ENCODE data around the gene RCAN1. TPM values are rescaled to one million over a fixed set of nuclear protein-coding genes. Genes with fewer than 3 reads are reported as not detected.

The RCAN1 gene
- total and polyA plus RNA-seq, 4 donors = 26.7 to 67.9 (median 46.7) TPM

DNA sequence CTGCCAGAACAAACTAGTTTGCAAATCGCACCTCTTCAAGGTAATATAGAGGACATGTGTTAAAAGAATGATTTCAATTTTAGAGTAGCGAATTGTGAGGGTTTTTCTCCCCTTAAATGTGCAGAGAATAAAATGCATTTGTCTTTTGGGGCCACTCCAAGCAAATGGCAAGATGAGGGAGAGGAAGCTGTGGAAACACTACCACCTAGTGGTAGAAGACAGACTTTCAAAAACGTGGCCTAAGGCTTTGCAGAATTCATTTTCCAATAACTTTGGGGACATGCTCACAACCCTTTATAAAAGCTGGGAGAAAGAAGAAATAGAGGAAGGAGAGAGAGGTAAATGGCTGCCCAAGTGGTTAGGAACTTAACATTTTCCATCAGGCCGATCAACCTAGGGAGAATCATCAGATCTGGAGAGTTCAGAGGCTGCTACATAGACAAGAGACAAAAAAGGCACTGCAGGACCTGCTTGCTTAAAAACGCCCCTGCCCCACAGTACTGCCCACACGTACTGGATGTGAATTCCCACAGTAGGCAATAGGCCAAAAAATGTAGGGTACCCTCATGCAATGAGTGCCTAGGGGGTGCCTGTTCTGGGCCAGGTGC, 15.7 kb upstream of the RCAN1 start:
- TF ChIP-seq YY1 (IDR thresholded peaks at IDR 0.05) = no peak
- TF ChIP-seq RXRA (IDR thresholded peaks at IDR 0.05) = no peak
- TF ChIP-seq EGR1 (IDR thresholded peaks at IDR 0.05; ENCODE audit: low read depth in 2 of 2) = no peak
- TF ChIP-seq, protein P1, sequence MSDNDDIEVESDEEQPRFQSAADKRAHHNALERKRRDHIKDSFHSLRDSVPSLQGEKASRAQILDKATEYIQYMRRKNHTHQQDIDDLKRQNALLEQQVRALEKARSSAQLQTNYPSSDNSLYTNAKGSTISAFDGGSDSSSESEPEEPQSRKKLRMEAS (IDR thresholded peaks at IDR 0.05) = no peak
- TF ChIP-seq RAD21 (IDR thresholded peaks at IDR 0.05) = peak; percentile 99
- TF ChIP-seq, protein P2, sequence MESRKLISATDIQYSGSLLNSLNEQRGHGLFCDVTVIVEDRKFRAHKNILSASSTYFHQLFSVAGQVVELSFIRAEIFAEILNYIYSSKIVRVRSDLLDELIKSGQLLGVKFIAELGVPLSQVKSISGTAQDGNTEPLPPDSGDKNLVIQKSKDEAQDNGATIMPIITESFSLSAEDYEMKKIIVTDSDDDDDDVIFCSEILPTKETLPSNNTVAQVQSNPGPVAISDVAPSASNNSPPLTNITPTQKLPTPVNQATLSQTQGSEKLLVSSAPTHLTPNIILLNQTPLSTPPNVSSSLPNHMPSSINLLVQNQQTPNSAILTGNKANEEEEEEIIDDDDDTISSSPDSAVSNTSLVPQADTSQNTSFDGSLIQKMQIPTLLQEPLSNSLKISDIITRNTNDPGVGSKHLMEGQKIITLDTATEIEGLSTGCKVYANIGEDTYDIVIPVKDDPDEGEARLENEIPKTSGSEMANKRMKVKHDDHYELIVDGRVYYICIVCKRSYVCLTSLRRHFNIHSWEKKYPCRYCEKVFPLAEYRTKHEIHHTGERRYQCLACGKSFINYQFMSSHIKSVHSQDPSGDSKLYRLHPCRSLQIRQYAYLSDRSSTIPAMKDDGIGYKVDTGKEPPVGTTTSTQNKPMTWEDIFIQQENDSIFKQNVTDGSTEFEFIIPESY (IDR thresholded peaks at IDR 0.05) = no peak
- TF ChIP-seq, protein P3, sequence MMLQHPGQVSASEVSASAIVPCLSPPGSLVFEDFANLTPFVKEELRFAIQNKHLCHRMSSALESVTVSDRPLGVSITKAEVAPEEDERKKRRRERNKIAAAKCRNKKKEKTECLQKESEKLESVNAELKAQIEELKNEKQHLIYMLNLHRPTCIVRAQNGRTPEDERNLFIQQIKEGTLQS (IDR thresholded peaks at IDR 0.05) = no peak
- TF ChIP-seq, protein P4, sequence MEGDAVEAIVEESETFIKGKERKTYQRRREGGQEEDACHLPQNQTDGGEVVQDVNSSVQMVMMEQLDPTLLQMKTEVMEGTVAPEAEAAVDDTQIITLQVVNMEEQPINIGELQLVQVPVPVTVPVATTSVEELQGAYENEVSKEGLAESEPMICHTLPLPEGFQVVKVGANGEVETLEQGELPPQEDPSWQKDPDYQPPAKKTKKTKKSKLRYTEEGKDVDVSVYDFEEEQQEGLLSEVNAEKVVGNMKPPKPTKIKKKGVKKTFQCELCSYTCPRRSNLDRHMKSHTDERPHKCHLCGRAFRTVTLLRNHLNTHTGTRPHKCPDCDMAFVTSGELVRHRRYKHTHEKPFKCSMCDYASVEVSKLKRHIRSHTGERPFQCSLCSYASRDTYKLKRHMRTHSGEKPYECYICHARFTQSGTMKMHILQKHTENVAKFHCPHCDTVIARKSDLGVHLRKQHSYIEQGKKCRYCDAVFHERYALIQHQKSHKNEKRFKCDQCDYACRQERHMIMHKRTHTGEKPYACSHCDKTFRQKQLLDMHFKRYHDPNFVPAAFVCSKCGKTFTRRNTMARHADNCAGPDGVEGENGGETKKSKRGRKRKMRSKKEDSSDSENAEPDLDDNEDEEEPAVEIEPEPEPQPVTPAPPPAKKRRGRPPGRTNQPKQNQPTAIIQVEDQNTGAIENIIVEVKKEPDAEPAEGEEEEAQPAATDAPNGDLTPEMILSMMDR (IDR thresholded peaks at IDR 0.05; ENCODE audit: low read depth, low read length, missing input control) = peak; percentile 88
- no peak for TF ChIP-seq FOXA2 (IDR thresholded peaks at IDR 0.05)
- TF ChIP-seq HNF4G (IDR thresholded peaks at IDR 0.05) = no peak
- TF ChIP-seq TAF1 (conservative IDR thresholded peaks at IDR 0.05) = no peak
- TF ChIP-seq GABPA (IDR thresholded peaks at IDR 0.05 in 1 of 2, conservative IDR thresholded peaks at IDR 0.05 in 1 of 2) = no peak
- TF ChIP-seq SP1 (IDR thresholded peaks at IDR 0.05) = no peak
- TF ChIP-seq NR2F2 (IDR thresholded peaks at IDR 0.05) = no peak
- DNase-seq (ENCODE audit: low spot score) = no peak
- Histone ChIP-seq H3K9me3 (ENCODE audit: control insufficient read depth in 4 of 4, low read length in 3 of 4) (no peaks in the 10 kb centered on the region), H3K27ac (ENCODE audit: low read depth in 1 of 2, low read length in 2 of 2) (no peak overlapping the region), H3K36me3 (ENCODE audit: control insufficient read depth in 4 of 4, insufficient read depth in 3 of 4, low read depth in 1 of 4, low read length in 3 of 4) (no peaks in the 10 kb centered on the region), H3K9ac (ENCODE audit: low read depth in 1 of 2, low read length in 2 of 2) (no peak overlapping the region), H3K27me3 (ENCODE audit: control insufficient read depth in 4 of 4, insufficient read depth in 4 of 4, low read length in 3 of 4) (no peaks in the 10 kb centered on the region), H3K4me1 (ENCODE audit: control insufficient read depth in 4 of 4, insufficient read depth in 4 of 4, low read length in 3 of 4) (no peaks in the 10 kb centered on the region), H3K4me3 (ENCODE audit: low read depth in 1 of 3, low read length in 3 of 3) (no peak overlapping the region)
- 12% methylated on average over 6 of the region's 6 CpGs for WGBS

DNA sequence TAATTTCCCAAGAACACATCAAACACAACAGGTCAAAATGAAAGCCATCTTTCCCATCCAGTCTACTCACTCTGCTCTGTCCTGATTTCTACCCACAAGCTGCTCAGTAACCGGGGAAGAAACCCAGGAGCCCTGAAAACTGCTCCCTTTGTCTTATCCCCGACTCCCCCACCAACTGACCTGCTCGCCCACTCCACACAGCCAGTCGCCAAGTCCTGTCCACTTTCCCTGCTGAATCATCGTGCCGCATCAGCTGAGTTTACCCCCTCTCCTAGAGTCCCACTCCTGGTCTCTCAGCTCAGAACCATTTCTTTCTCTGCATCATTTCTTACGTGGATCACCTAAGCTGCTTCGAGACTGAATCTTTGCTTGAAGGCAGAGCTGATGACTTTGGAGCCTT, 11.2 kb upstream of the RCAN1 start:
- Histone ChIP-seq H3K9ac (ENCODE audit: low read depth in 1 of 2, low read length in 2 of 2) (no peak overlapping the region), H3K27ac (ENCODE audit: low read depth in 1 of 2, low read length in 2 of 2) (no peak overlapping the region), H3K4me3 (ENCODE audit: low read depth in 1 of 3, low read length in 3 of 3) (no peak overlapping the region), H3K4me1 (ENCODE audit: control insufficient read depth in 4 of 4, insufficient read depth in 4 of 4, low read length in 3 of 4) (no peaks in the 10 kb centered on the region), H3K27me3 (ENCODE audit: control insufficient read depth in 4 of 4, insufficient read depth in 4 of 4, low read length in 3 of 4) (no peaks in the 10 kb centered on the region), H3K9me3 (ENCODE audit: control insufficient read depth in 4 of 4, low read length in 3 of 4) (no peaks in the 10 kb centered on the region), H3K36me3 (ENCODE audit: control insufficient read depth in 4 of 4, insufficient read depth in 3 of 4, low read depth in 1 of 4, low read length in 3 of 4) (no peaks in the 10 kb centered on the region)
- WGBS = 92% methylated on average over 8 of the region's 8 CpGs
- TF ChIP-seq, protein P3 (IDR thresholded peaks at IDR 0.05) = no peak
- TF ChIP-seq RXRA (IDR thresholded peaks at IDR 0.05) (no peak), JUND (IDR thresholded peaks at IDR 0.05) (no peak)
- TF ChIP-seq, protein P2 (IDR thresholded peaks at IDR 0.05) = no peak
- TF ChIP-seq, protein P5, sequence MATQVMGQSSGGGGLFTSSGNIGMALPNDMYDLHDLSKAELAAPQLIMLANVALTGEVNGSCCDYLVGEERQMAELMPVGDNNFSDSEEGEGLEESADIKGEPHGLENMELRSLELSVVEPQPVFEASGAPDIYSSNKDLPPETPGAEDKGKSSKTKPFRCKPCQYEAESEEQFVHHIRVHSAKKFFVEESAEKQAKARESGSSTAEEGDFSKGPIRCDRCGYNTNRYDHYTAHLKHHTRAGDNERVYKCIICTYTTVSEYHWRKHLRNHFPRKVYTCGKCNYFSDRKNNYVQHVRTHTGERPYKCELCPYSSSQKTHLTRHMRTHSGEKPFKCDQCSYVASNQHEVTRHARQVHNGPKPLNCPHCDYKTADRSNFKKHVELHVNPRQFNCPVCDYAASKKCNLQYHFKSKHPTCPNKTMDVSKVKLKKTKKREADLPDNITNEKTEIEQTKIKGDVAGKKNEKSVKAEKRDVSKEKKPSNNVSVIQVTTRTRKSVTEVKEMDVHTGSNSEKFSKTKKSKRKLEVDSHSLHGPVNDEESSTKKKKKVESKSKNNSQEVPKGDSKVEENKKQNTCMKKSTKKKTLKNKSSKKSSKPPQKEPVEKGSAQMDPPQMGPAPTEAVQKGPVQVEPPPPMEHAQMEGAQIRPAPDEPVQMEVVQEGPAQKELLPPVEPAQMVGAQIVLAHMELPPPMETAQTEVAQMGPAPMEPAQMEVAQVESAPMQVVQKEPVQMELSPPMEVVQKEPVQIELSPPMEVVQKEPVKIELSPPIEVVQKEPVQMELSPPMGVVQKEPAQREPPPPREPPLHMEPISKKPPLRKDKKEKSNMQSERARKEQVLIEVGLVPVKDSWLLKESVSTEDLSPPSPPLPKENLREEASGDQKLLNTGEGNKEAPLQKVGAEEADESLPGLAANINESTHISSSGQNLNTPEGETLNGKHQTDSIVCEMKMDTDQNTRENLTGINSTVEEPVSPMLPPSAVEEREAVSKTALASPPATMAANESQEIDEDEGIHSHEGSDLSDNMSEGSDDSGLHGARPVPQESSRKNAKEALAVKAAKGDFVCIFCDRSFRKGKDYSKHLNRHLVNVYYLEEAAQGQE (IDR thresholded peaks at IDR 0.05) = no peak
- no peak for DNase-seq (ENCODE audit: low spot score)

All from liver (tissue), 9 donors.